Erythroblast (primary cell): ENCODE results near the gene MED12L.

Experiments
- GATA1 ChIP-seq: IDR thresholded peaks from 2 replicates; pipeline ENCODE4 v1.6.1; 2011; ENCODE audit warnings: low read depth, mild to moderate bottlenecking, control low read depth, low read length, moderate library complexity
- POLR2A ChIP-seq: IDR thresholded peaks from 2 replicates; pipeline ENCODE4 v1.6.1; 2011; ENCODE audit warnings: mild to moderate bottlenecking, low read length

- TF ChIP-seq POLR2A, result no peak
- TF ChIP-seq GATA1, result no peak
Measured at GRCh38 chr3:151400341-151400740, 314.9 kb downstream of the MED12L start.
